K562 (cell line): ENCODE measurements around the gene SLC6A6. TPM values are rescaled to one million over a fixed set of nuclear protein-coding genes. Genes with fewer than 3 reads are reported as not detected.

Experiments
- ATAC-seq: fragments of 200-7000 bp; cut with Tn5 transposase; 3 replicates; pipeline ENCODE4 v1.9.1; 2020; ENCODE audit warnings: moderate library complexity
- BruUV-seq: library from RNA; stranded (reverse); fragments of 400-500 nt; replicated peaks from 2 replicates; lab custom pipeline; 2021; lab: Mats Ljungman, UMichigan
- CTCF ChIA-PET: fragments of 300-600 bp; formaldehyde crosslinking; extraction: SDS; loops from one replicate; lab custom pipeline; 2021; ENCODE audit warnings: low intra/inter-chr PET ratio; lab: Yijun Ruan, JAX
- POLR2A ChIA-PET: fragments of 300-600, 350-650 bp; sonication (Branson Sonifier 250); formaldehyde crosslinking; extraction: SDS; loops from one replicate; lab custom pipeline; 2021; ENCODE audit warnings: antibody characterized with exemption, inconsistent platforms; lab: Yijun Ruan, JAX
- DNase-seq, 4 experiments: peaks; one replicate each; pipeline versions ENCODE4 v3.0.0 to v3.0.0-alpha.2; 2011 to 2018; ENCODE audit warnings: low spot score in 3 of 4, mixed read lengths in 3 of 4; ENCODE audit errors: extremely low read depth in 1 of 4
- FAIRE-seq: peaks from 2 replicates; lab custom pipeline; 2011; peaks lifted over from hg19 to GRCh38; lab: Jason Lieb, UNC
- H2AFZ ChIP-seq: 2 replicates; pipeline ENCODE4 v1.6.0; 2011; ENCODE audit warnings: low read depth, low read length, control low read depth, inconsistent platforms
- H3K27ac ChIP-seq: fragments of 200-600 bp; 3 replicates; pipeline ENCODE4 v1.8.0; 2011; ENCODE audit warnings: low read depth, mild to moderate bottlenecking, control low read depth, inconsistent platforms, low read length, moderate library complexity, mixed read lengths; ENCODE audit errors: extremely low read depth
- H3K27me3 ChIP-seq, 2 experiments: fragments of 300-600 bp in 1 of 2; 2 replicates in 1 of 2; 3 replicates in 1 of 2; pipeline versions ENCODE4 v1.6.0 to v1.8.0; 2011; ENCODE audit warnings: inconsistent platforms in 2 of 2, low read length in 2 of 2, mild to moderate bottlenecking in 1 of 2, mixed read lengths in 1 of 2, moderate library complexity in 1 of 2; ENCODE audit not compliant: control insufficient read depth in 2 of 2, insufficient read depth in 2 of 2
- H3K36me3 ChIP-seq: fragments of 300-600 bp; 3 replicates; pipeline ENCODE4 v1.8.0; 2011; ENCODE audit warnings: mild to moderate bottlenecking, low read length, inconsistent platforms; ENCODE audit not compliant: control insufficient read depth, insufficient read depth
- H3K4me1 ChIP-seq, 2 experiments: fragments of 200-600 bp in 1 of 2; replicated peaks in 1 of 2; 2 replicates in 1 of 2; 3 replicates in 1 of 2; pipeline versions ENCODE4 v1.5.1 to v1.8.0; 2011; ENCODE audit warnings: inconsistent platforms in 2 of 2, low read length in 2 of 2, mild to moderate bottlenecking in 1 of 2, mixed read lengths in 1 of 2, moderate library complexity in 1 of 2; ENCODE audit not compliant: control insufficient read depth in 2 of 2, insufficient read depth in 2 of 2
- H3K4me2 ChIP-seq: 2 replicates; pipeline ENCODE4 v1.6.1; 2011; ENCODE audit warnings: low read length, control low read depth, inconsistent platforms, mixed read lengths; ENCODE audit not compliant: insufficient read depth
- H3K4me3 ChIP-seq: fragments of 200-600 bp; sonication (generic), shearing (Covaris generic); 2 replicates; pipeline ENCODE4 v1.5.1; 2016; ENCODE audit warnings: control low read depth, inconsistent platforms
- H3K79me2 ChIP-seq: fragments of 200-600 bp; 3 replicates; pipeline ENCODE4 v1.8.0; 2011; ENCODE audit warnings: low read length, inconsistent platforms; ENCODE audit not compliant: control insufficient read depth, insufficient read depth
- H3K9ac ChIP-seq, 2 experiments: 2 replicates each; pipeline versions ENCODE4 v1.6.0 to v1.6.1; 2011; ENCODE audit warnings: low read depth in 2 of 2, low read length in 2 of 2, control low read depth in 1 of 2, inconsistent platforms in 1 of 2, mild to moderate bottlenecking in 1 of 2, mixed read lengths in 1 of 2; ENCODE audit not compliant: insufficient read depth in 1 of 2
- H3K9me1 ChIP-seq: one replicate; pipeline ENCODE4 v1.6.0; 2011; ENCODE audit warnings: inconsistent platforms, mild to moderate bottlenecking, low read length, moderate library complexity; ENCODE audit not compliant: control insufficient read depth, insufficient read depth
- H3K9me3 ChIP-seq: replicated peaks from 2 replicates; pipeline ENCODE4 v1.5.1; 2011; ENCODE audit warnings: low read depth, low read length, inconsistent platforms; ENCODE audit not compliant: control insufficient read depth, insufficient read depth
- H4K20me1 ChIP-seq: replicated peaks from 2 replicates; pipeline ENCODE4 v1.6.1; 2011; ENCODE audit warnings: low read length, inconsistent platforms, mixed read lengths; ENCODE audit not compliant: control insufficient read depth, insufficient read depth
- NCOA6 ChIP-seq: fragments of 450-650 bp; IDR thresholded peaks from 2 replicates; pipeline ENCODE4 v1.6.1; 2017; ENCODE audit warnings: mild to moderate bottlenecking
- ZNF445 ChIP-seq: fragments of 250-450 bp; sonication (Bioruptor Pico); IDR thresholded peaks from 2 replicates; pipeline ENCODE4 v1.4.0; 2020; ENCODE audit warnings: low read depth, mild to moderate bottlenecking, moderate library complexity
- ZNF707 ChIP-seq: fragments of 250-450 bp; sonication (Bioruptor Pico); conservative IDR thresholded peaks from 2 replicates; pipeline ENCODE4 v1.8.0; 2022; ENCODE audit warnings: inconsistent platforms, mild to moderate bottlenecking, moderate library complexity
- ZNF830 ChIP-seq: fragments of 250-450 bp; sonication (Bioruptor Pico); IDR thresholded peaks from 2 replicates; pipeline ENCODE4 v1.5.0; 2021; ENCODE audit warnings: mild to moderate bottlenecking
- WGBS: fragments of 100-300 bp; shearing (Covaris generic); methylation state at CpG from one replicate; pipeline ENCODE4 v1.1.6; 2016; ENCODE audit warnings: low coverage, mixed read lengths; ENCODE audit not compliant: insufficient coverage; ENCODE audit errors: missing lambda C conversion rate; 5-methylcytosine and 5-hydroxymethylcytosine counted together
- in situ Hi-C: fragments of 300-500 bp; cut with MboI; formaldehyde crosslinking; loops from 4 replicates; pipeline ENCODE4 v1.15.0; 2018; ENCODE audit warnings: inconsistent platforms, mixed read lengths
- intact Hi-C: fragments of 100-400 bp; cut with micrococcal nuclease; formaldehyde crosslinking; loops from 2 replicates; pipeline ENCODE4 v1.14.2; 2022
- polyA plus RNA-seq, 8 experiments: library from polyadenylated mRNA; depleted of rRNA in 4 of 8; stranded (reverse) in 5 of 8; unstranded in 3 of 8; fragments of >200 nt; fragmentation: Nextera tagmentation in 2 of 8; fragmentation: Illumina TruSeq in 1 of 8; extraction: Ambion mirVana in 2 of 8; extraction: Trizol in 1 of 8; gene quantifications; 2 replicates each; pipeline versions ENCODE4 v1.2.1 to v1.2.3, GENCODE V29; 2011 to 2014; ENCODE audit warnings: inconsistent platforms in 1 of 8, missing spikeins in 1 of 8
- total RNA-seq, 7 experiments: library from RNA; depleted of rRNA in 6 of 7; stranded (reverse); fragments of >200 nt in 6 of 7; fragmentation: Illumina TruSeq in 2 of 7; extraction: Trizol in 2 of 7; gene quantifications; 2 replicates each; pipeline versions ENCODE4 v1.2.1 to v1.2.3, GENCODE V29; 2011 to 2021; ENCODE audit warnings: low replicate concordance in 1 of 7
- TF ChIP-seq, protein P1 (sequence below): sonication (generic); formaldehyde crosslinking; IDR thresholded peaks from 2 replicates; pipeline ENCODE4 v1.8.1; 2023; ENCODE audit warnings: mild to moderate bottlenecking, missing genetic modification reagents
- TF ChIP-seq, protein P2 (sequence below): fragments of 250-450 bp; sonication (Bioruptor Pico); IDR thresholded peaks from 2 replicates; pipeline ENCODE4 v1.4.0; 2020; ENCODE audit warnings: mild to moderate bottlenecking, moderate library complexity, borderline replicate concordance
- TF ChIP-seq, protein P3 (sequence below): sonication (generic); formaldehyde crosslinking; IDR thresholded peaks from 2 replicates; pipeline ENCODE4 v1.8.0; 2023; ENCODE audit warnings: mild to moderate bottlenecking, missing genetic modification reagents

The SLC6A6 gene
- total and polyA plus RNA-seq, 9 of the 15 experiments (the other 6 are each of a cell fraction or from before 2014, with no cell fraction given): 12.3 to 203 (median 93.2) TPM

DNA sequence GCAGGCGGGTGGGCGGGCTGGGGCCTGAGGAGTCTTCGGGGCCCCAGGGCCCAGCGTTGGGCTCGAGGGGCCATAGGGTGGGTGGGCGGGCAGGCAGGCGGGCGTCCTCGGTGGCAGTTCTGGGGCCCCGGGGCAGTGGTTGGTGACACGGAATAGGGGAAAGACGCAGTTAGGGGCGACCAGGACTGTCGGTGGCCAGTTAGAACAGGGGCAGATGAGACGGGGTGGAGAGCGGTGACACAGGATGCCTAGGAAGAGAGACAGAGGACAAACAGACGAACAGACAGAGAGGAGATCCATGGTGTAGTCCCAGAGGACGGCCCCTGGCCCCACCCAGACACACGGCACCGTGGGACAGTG lies 101.3 kb downstream of the SLC6A6 start:
- POLR2A ChIA-PET: interaction anchor here (0.7 kb wide), 1 partner anchor 24 kb away, joined by 3 read pairs; no protein-coding TSS in a partner anchor
- H4K20me1 ChIP-seq: no peaks in the 10 kb centered on the region

More for the DNA sequence above, 101.3 kb downstream of the SLC6A6 start:
- Histone ChIP-seq H3K4me2 (no peak overlapping the region), H2AFZ (no peak overlapping the region), H3K27me3 (peaks cover 6 to 24% of the 10 kb centered on the region in 2 experiments; a peak in 4 of 5 replicates), H3K9me1 (no peaks in the 10 kb centered on the region), H3K9me3 (no peaks in the 10 kb centered on the region), H3K9ac (no peak overlapping the region), H3K4me3 (no peak overlapping the region), H3K79me2 (no peaks in the 10 kb centered on the region), H3K27ac (no peak overlapping the region), H3K36me3 (no peaks in the 10 kb centered on the region), H3K4me1 (peaks cover 0 to 20% of the 10 kb centered on the region in 2 experiments; a peak in 3 of 5 replicates)
- CTCF ChIA-PET: no interaction called here
- intact Hi-C loops: no loop called here
- FAIRE-seq: no peak
- TF ChIP-seq, protein P1, sequence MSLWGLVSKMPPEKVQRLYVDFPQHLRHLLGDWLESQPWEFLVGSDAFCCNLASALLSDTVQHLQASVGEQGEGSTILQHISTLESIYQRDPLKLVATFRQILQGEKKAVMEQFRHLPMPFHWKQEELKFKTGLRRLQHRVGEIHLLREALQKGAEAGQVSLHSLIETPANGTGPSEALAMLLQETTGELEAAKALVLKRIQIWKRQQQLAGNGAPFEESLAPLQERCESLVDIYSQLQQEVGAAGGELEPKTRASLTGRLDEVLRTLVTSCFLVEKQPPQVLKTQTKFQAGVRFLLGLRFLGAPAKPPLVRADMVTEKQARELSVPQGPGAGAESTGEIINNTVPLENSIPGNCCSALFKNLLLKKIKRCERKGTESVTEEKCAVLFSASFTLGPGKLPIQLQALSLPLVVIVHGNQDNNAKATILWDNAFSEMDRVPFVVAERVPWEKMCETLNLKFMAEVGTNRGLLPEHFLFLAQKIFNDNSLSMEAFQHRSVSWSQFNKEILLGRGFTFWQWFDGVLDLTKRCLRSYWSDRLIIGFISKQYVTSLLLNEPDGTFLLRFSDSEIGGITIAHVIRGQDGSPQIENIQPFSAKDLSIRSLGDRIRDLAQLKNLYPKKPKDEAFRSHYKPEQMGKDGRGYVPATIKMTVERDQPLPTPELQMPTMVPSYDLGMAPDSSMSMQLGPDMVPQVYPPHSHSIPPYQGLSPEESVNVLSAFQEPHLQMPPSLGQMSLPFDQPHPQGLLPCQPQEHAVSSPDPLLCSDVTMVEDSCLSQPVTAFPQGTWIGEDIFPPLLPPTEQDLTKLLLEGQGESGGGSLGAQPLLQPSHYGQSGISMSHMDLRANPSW (CRISPR knock-in tag): no peak
- TF ChIP-seq, protein P2, sequence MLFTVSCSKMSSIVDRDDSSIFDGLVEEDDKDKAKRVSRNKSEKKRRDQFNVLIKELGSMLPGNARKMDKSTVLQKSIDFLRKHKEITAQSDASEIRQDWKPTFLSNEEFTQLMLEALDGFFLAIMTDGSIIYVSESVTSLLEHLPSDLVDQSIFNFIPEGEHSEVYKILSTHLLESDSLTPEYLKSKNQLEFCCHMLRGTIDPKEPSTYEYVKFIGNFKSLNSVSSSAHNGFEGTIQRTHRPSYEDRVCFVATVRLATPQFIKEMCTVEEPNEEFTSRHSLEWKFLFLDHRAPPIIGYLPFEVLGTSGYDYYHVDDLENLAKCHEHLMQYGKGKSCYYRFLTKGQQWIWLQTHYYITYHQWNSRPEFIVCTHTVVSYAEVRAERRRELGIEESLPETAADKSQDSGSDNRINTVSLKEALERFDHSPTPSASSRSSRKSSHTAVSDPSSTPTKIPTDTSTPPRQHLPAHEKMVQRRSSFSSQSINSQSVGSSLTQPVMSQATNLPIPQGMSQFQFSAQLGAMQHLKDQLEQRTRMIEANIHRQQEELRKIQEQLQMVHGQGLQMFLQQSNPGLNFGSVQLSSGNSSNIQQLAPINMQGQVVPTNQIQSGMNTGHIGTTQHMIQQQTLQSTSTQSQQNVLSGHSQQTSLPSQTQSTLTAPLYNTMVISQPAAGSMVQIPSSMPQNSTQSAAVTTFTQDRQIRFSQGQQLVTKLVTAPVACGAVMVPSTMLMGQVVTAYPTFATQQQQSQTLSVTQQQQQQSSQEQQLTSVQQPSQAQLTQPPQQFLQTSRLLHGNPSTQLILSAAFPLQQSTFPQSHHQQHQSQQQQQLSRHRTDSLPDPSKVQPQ (CRISPR knock-in tag): no peak
- no peak for TF ChIP-seq NCOA6
- TF ChIP-seq, protein P3, sequence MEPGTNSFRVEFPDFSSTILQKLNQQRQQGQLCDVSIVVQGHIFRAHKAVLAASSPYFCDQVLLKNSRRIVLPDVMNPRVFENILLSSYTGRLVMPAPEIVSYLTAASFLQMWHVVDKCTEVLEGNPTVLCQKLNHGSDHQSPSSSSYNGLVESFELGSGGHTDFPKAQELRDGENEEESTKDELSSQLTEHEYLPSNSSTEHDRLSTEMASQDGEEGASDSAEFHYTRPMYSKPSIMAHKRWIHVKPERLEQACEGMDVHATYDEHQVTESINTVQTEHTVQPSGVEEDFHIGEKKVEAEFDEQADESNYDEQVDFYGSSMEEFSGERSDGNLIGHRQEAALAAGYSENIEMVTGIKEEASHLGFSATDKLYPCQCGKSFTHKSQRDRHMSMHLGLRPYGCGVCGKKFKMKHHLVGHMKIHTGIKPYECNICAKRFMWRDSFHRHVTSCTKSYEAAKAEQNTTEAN (CRISPR knock-in tag): no peak
- TF ChIP-seq ZNF830 (CRISPR knock-in tag): no peak
- no peak for TF ChIP-seq ZNF445 (CRISPR knock-in tag)
- TF ChIP-seq ZNF707: no peak
- 36% methylated on average over 16 of the region's 20 CpGs for WGBS
- ATAC-seq: peak; percentile 13; the same call in 2 of the 3 replicates
- in situ Hi-C loops: loop anchor here (25.0 kb wide), 1 partner anchor 409 kb away; no protein-coding TSS in a partner anchor
- no peak for DNase-seq
- BruUV-seq: no TSS peak
